ENCODE results near the gene CYTH1. TPM values are rescaled to one million over a fixed set of nuclear protein-coding genes. Genes with fewer than 3 reads are reported as not detected.
A peak's percentile ranks its signal among the peaks of the same experiment; 100 is the strongest.

Gene CYTH1
- total RNA-seq, 6 experiments from 2014 or later: 7.7 to 15.3 (median 10.9) TPM

GRCh38 chr17:78712043-78712442, 70.0 kb downstream of the CYTH1 start:
- H3K27me3 Mint-ChIP-seq (ENCODE audit: insufficient read depth): no peaks in the 10 kb centered on the region
- no peak overlapping the region for H3K27ac Mint-ChIP-seq
- no peak for DNase-seq
- no peaks in the 10 kb centered on the region for H3K36me3 Mint-ChIP-seq (ENCODE audit: low read depth)
- H3K9me3 Mint-ChIP-seq: no peaks in the 10 kb centered on the region
- no peak overlapping the region for H3K4me3 Mint-ChIP-seq
- peaks cover 32% of the 10 kb centered on the region for H3K4me1 Mint-ChIP-seq (ENCODE audit: low read depth)
- TF ChIP-seq, protein P1, sequence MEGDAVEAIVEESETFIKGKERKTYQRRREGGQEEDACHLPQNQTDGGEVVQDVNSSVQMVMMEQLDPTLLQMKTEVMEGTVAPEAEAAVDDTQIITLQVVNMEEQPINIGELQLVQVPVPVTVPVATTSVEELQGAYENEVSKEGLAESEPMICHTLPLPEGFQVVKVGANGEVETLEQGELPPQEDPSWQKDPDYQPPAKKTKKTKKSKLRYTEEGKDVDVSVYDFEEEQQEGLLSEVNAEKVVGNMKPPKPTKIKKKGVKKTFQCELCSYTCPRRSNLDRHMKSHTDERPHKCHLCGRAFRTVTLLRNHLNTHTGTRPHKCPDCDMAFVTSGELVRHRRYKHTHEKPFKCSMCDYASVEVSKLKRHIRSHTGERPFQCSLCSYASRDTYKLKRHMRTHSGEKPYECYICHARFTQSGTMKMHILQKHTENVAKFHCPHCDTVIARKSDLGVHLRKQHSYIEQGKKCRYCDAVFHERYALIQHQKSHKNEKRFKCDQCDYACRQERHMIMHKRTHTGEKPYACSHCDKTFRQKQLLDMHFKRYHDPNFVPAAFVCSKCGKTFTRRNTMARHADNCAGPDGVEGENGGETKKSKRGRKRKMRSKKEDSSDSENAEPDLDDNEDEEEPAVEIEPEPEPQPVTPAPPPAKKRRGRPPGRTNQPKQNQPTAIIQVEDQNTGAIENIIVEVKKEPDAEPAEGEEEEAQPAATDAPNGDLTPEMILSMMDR (IDR thresholded peaks at IDR 0.05): no peak

DNA sequence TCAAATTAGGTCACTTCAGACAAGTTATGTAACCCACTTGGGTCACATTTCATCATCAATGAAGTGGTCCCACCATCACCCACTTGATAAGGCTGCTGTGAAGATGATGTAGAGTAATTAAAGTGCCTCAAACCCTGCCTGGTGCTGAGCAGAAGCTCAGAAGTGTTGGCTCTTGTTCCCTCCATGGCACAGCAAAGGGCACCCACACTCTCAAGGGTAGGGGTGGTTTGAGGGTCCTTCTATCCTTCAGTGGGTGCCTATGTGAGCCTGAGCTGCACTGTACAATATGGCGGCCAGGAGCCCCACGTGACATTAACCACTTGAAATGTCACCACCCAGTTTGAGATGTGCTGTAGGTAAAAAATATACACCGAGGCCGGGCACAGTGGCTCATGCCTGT, 71.5 kb downstream of the CYTH1 start:
- H3K27ac Mint-ChIP-seq: no peak overlapping the region
- H3K27me3 Mint-ChIP-seq (ENCODE audit: insufficient read depth): no peaks in the 10 kb centered on the region
- no peak overlapping the region for H3K4me3 Mint-ChIP-seq
- no peaks in the 10 kb centered on the region for H3K36me3 Mint-ChIP-seq (ENCODE audit: low read depth)
- TF ChIP-seq, protein P1 (IDR thresholded peaks at IDR 0.05): no peak
- peaks cover 24% of the 10 kb centered on the region for H3K4me1 Mint-ChIP-seq (ENCODE audit: low read depth)
- H3K9me3 Mint-ChIP-seq: no peaks in the 10 kb centered on the region
- DNase-seq: no peak

DNA sequence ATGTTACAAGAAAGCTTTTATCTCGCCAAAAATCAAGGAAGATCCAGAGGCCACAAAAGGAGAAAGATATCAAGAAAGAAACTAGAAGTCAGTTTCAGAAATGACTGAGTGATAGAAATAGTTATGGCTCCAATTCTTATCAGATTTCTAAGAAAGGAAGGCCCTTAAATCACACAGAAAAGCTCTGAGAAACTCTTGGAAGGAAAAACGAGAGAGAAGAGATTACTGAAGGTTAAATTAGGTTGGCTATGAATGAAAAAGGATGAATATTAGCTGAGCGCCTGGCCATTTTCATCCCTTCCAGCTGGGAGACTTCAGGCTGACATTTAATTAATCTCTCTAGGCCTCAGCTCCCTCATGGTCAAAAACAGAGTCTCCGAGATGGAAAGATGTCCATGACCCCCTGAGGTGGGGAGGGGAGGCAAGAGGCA, 72.3 kb downstream of the CYTH1 start:
- Mint-ChIP-seq H3K36me3 (ENCODE audit: low read depth) (no peaks in the 10 kb centered on the region), H3K4me3 (no peak overlapping the region), H3K27ac (no peak overlapping the region), H3K9me3 (no peaks in the 10 kb centered on the region), H3K4me1 (ENCODE audit: low read depth) (peaks cover 18% of the 10 kb centered on the region), H3K27me3 (ENCODE audit: insufficient read depth) (no peaks in the 10 kb centered on the region)
- TF ChIP-seq, protein P1 (IDR thresholded peaks at IDR 0.05): no peak
- DNase-seq: no peak

- Mint-ChIP-seq H3K9me3 (no peaks in the 10 kb centered on the region), H3K36me3 (ENCODE audit: low read depth) (no peaks in the 10 kb centered on the region), H3K27me3 (ENCODE audit: insufficient read depth) (no peaks in the 10 kb centered on the region), H3K27ac (no peak overlapping the region), H3K4me3 (no peak overlapping the region), H3K4me1 (ENCODE audit: low read depth) (peaks cover 18% of the 10 kb centered on the region)
- no peak for DNase-seq
- TF ChIP-seq, protein P1 (IDR thresholded peaks at IDR 0.05): no peak
These were observed 72.9 kb downstream of the CYTH1 start for GRCh38 chr17:78709119-78709681.

GRCh38 chr17:78708510-78708973, 73.5 kb downstream of the CYTH1 start:
- Mint-ChIP-seq H3K4me3 (no peak overlapping the region), H3K4me1 (ENCODE audit: low read depth) (peaks cover 18% of the 10 kb centered on the region), H3K9me3 (no peaks in the 10 kb centered on the region), H3K27me3 (ENCODE audit: insufficient read depth) (no peaks in the 10 kb centered on the region), H3K27ac (no peak overlapping the region), H3K36me3 (ENCODE audit: low read depth) (no peaks in the 10 kb centered on the region)
- peak; percentile 72 for DNase-seq
- TF ChIP-seq, protein P1 (IDR thresholded peaks at IDR 0.05): peak; percentile 92
